ENCODE data around the gene FAM228B.
"Not testable (repeated sequence)": the region's sequence is repeated elsewhere in the genome, so short reads cannot be mapped to it uniquely, and the experiment has no call there.

DNA sequence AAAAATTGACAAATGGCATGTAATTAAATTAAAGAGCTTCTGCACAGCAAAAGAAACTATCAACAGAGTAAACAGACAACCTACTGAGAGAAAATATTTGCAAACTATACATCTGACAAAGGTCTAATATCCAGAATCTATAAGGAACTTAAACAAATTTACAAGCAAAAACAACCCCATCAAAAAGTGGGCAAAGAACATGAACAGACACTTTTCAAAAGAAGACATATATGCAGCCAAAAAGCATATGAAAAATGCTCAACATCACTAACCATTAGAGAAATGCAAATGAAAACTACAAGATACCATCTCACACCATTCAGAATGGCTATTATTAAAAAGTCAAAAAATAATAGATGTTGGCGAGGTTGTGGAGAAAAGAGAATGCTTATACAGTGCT lies 13.8 kb upstream of the FAM228B start:
- TF ChIP-seq, protein P1, sequence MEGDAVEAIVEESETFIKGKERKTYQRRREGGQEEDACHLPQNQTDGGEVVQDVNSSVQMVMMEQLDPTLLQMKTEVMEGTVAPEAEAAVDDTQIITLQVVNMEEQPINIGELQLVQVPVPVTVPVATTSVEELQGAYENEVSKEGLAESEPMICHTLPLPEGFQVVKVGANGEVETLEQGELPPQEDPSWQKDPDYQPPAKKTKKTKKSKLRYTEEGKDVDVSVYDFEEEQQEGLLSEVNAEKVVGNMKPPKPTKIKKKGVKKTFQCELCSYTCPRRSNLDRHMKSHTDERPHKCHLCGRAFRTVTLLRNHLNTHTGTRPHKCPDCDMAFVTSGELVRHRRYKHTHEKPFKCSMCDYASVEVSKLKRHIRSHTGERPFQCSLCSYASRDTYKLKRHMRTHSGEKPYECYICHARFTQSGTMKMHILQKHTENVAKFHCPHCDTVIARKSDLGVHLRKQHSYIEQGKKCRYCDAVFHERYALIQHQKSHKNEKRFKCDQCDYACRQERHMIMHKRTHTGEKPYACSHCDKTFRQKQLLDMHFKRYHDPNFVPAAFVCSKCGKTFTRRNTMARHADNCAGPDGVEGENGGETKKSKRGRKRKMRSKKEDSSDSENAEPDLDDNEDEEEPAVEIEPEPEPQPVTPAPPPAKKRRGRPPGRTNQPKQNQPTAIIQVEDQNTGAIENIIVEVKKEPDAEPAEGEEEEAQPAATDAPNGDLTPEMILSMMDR (IDR thresholded peaks at IDR 0.05; ENCODE audit: poor library complexity) = not testable (repeated sequence)
- TF ChIP-seq EZH2 (IDR thresholded peaks at IDR 0.05; ENCODE audit: borderline replicate concordance) = not testable (repeated sequence)
